ENCODE measurements around the gene MBP. TPM values are rescaled to one million over a fixed set of nuclear protein-coding genes. Genes with fewer than 3 reads are reported as not detected.

MBP gene
- polyA plus RNA-seq, 1 experiment = 5.3 TPM

DNA sequence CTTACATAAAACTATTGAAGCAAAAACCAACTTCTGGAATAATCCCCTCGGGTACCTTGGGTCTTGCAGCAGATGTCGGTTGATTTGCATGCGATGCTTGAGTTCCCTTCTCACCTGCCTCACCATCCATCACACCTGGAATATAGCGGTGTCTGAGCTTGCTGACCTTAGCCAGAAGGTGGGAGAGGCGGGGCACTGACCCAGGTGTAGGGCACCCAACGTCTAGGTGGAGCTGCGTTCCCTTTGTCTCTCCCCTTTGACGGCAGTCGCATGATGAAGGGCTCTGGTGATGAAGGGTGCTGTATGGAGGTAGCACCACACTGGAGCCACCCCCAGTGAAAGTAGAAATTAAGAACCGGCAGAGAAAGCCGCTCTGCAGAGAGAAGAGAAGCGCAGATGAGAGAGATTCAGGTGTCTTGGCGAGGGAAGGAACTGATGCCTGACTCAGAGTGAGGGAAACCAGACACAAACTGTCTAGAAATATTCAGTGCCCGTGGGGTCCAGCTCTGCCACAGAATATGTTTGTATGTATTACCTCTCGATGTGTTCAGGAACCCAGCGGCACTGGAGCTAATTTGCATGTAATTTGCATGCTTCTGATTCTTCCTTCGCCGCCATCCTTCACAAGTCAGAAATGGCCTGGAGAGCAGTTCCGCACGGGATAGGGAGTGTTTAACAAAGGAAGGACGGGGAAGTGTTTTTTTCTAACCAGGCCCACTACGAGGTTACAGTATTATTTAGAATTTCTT, 19.4 kb upstream of the MBP start:
- no peak for DNase-seq (ENCODE audit: low read depth, low spot score)
- peaks cover 3% of the 10 kb centered on the region; the same call in 1 of the 2 replicates for H3K9me3 ChIP-seq (ENCODE audit: control insufficient read depth, insufficient read depth, low read length)
- peaks cover 2% of the 10 kb centered on the region for H3K27me3 ChIP-seq (ENCODE audit: control insufficient read depth, insufficient read depth, low read length)
- no peak overlapping the region for H3K4me3 ChIP-seq (ENCODE audit: low read depth, low read length)
- H3K27ac ChIP-seq (ENCODE audit: low read depth, low read length) = no peak overlapping the region
- ChIA-PET CTCF (interaction anchor here (0.8 kb wide), 1 partner anchor 152 kb away, joined by 6 read pairs; no protein-coding TSS in a partner anchor), POLR2A (no interaction called here)
- TF ChIP-seq CTCF (IDR thresholded peaks at IDR 0.05; ENCODE audit: low read depth, low read length) = no peak

GRCh38 chr18:77151033-77151771, 18.6 kb upstream of the MBP start:
- peaks cover 3% of the 10 kb centered on the region; the same call in 1 of the 2 replicates for H3K9me3 ChIP-seq (ENCODE audit: control insufficient read depth, insufficient read depth, low read length)
- TF ChIP-seq CTCF (IDR thresholded peaks at IDR 0.05; ENCODE audit: low read depth, low read length) = no peak
- DNase-seq (ENCODE audit: low read depth, low spot score) = no peak
- ChIA-PET CTCF (interaction anchor here (0.8 kb wide), 1 partner anchor 151 kb away, joined by 6 read pairs; no protein-coding TSS in a partner anchor), POLR2A (no interaction called here)
- no peaks in the 10 kb centered on the region for H3K27me3 ChIP-seq (ENCODE audit: control insufficient read depth, insufficient read depth, low read length)
- H3K4me3 ChIP-seq (ENCODE audit: low read depth, low read length) = no peak overlapping the region
- no peak overlapping the region for H3K27ac ChIP-seq (ENCODE audit: low read depth, low read length)

DNA sequence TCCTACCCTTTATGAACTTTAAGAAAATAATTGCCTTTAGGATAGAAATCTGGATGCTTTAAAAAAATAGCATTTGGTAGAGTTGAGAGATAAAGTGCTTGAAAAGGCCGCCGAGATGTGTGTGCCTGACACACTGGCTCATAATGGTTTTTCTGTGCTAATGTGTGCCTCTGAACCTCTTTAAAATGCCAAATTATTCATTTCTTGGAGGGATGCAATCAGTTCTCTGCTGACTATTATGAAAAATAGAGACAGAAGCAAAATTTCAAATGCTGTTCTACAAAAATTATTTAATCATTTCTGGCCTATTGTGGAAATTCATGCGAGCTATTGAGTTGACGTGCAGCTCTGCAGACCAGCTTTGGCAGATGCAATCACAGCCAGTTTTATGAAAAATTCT, 18.0 kb upstream of the MBP start:
- CTCF ChIA-PET = no interaction called here
- POLR2A ChIA-PET = no interaction called here

DNA sequence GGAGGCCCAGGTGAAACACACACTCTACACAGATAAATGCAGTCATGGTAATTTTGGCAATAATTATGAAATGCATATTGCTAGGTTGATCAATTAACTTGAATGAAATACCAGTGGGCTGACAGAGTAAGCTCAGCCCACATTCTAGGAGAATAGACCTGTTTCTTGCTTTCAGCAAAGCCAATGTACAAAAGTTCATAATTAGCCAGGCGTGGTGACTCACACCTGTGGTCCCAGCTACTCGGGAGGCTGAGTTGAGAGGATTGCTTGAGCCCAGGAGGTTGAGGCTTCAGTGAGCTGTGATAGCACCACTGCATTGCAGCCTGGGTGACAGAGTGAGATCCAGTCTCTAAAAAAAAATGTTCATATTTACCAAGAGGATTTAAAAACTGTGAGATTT, 15.7 kb upstream of the MBP start:
- peaks cover 8% of the 10 kb centered on the region for H3K9me3 ChIP-seq (ENCODE audit: control insufficient read depth, insufficient read depth, low read length)
- POLR2A ChIA-PET = no interaction called here
- CTCF ChIA-PET = no interaction called here
- DNase-seq (ENCODE audit: low read depth, low spot score) = no peak
- TF ChIP-seq CTCF (IDR thresholded peaks at IDR 0.05; ENCODE audit: low read depth, low read length) = no peak
- no peak overlapping the region for H3K4me3 ChIP-seq (ENCODE audit: low read depth, low read length)
- no peak overlapping the region for H3K27ac ChIP-seq (ENCODE audit: low read depth, low read length)
- no peaks in the 10 kb centered on the region for H3K27me3 ChIP-seq (ENCODE audit: control insufficient read depth, insufficient read depth, low read length)

More for the DNA sequence above, 18.0 kb upstream of the MBP start:
- no peak overlapping the region for H3K27ac ChIP-seq (ENCODE audit: low read depth, low read length)
- no peak for DNase-seq (ENCODE audit: low read depth, low spot score)
- no peaks in the 10 kb centered on the region for H3K27me3 ChIP-seq (ENCODE audit: control insufficient read depth, insufficient read depth, low read length)
- H3K9me3 ChIP-seq (ENCODE audit: control insufficient read depth, insufficient read depth, low read length) = peaks cover 3% of the 10 kb centered on the region; the same call in 1 of the 2 replicates
- TF ChIP-seq CTCF (IDR thresholded peaks at IDR 0.05; ENCODE audit: low read depth, low read length) = no peak
- H3K4me3 ChIP-seq (ENCODE audit: low read depth, low read length) = no peak overlapping the region

DNA sequence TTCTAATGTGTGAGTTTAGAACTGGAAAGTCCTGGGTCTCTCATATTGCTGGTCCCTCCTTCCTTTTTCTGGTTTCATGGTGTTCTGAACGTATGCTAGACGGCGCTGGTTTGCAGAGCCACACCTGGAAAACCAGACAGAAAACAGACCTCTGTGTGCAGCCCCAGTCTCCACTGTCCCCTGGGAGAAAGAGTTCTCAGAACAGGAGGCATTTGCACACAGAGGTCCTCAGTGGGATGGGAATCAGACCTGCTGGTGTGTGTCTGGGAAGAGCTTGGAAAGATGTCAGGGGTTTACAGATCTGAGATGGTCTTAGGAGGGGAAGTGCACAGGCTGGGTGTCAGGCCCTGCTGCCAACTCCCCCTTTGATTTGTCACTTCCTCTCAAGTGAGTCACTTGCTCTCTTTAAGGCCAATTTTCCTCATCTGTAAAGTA, 14.9 kb upstream of the MBP start:
- CTCF ChIA-PET = no interaction called here
- DNase-seq (ENCODE audit: low read depth, low spot score) = no peak
- POLR2A ChIA-PET = no interaction called here

More for the DNA sequence above, 14.9 kb upstream of the MBP start:
- Histone ChIP-seq H3K9me3 (ENCODE audit: control insufficient read depth, insufficient read depth, low read length) (peaks cover 13% of the 10 kb centered on the region), H3K4me3 (ENCODE audit: low read depth, low read length) (no peak overlapping the region), H3K27ac (ENCODE audit: low read depth, low read length) (no peak overlapping the region), H3K27me3 (ENCODE audit: control insufficient read depth, insufficient read depth, low read length) (no peaks in the 10 kb centered on the region)
- TF ChIP-seq CTCF (IDR thresholded peaks at IDR 0.05; ENCODE audit: low read depth, low read length) = no peak

Measured in AG04450 (cell line).